GM23338 (cell line): ENCODE results near the gene FXR1. TPM values are rescaled to one million over a fixed set of nuclear protein-coding genes. Genes with fewer than 3 reads are reported as not detected.

Experiments used
- ATAC-seq: fragments of 200-7000 bp; cut with Tn5 transposase; 3 replicates; pipeline ENCODE4 v1.9.1; 2020
- DNase-seq: peaks from one replicate; pipeline ENCODE4 v3.0.0-alpha.2; 2015; ENCODE audit warnings: low spot score
- H2AFZ ChIP-seq: fragments of 200-600 bp; sonication (generic); 2 replicates; pipeline ENCODE4 v1.8.0; 2016; ENCODE audit warnings: antibody characterized with exemption, mild to moderate bottlenecking, moderate library complexity
- H3F3A ChIP-seq: fragments of 200-600 bp; sonication (generic); replicated peaks from 2 replicates; pipeline ENCODE4 v1.8.0; 2017; ENCODE audit warnings: antibody characterized with exemption, mixed run types, low read depth
- H3K27ac ChIP-seq: fragments of 200-600 bp; sonication (generic); 2 replicates; pipeline ENCODE4 v1.6.1; 2016; ENCODE audit warnings: low read depth
- H3K27me3 ChIP-seq: fragments of 200-600 bp; sonication (generic); 2 replicates; pipeline ENCODE4 v1.8.0; 2016; ENCODE audit warnings: mild to moderate bottlenecking, mixed run types, moderate library complexity; ENCODE audit not compliant: insufficient read depth
- H3K36me3 ChIP-seq: fragments of 200-600 bp; sonication (generic); 2 replicates; pipeline ENCODE4 v1.8.0; 2016; ENCODE audit warnings: mild to moderate bottlenecking; ENCODE audit not compliant: insufficient read depth
- H3K4me1 ChIP-seq: fragments of 200-600 bp; sonication (generic); 2 replicates; pipeline ENCODE4 v1.8.0; 2016; ENCODE audit warnings: mild to moderate bottlenecking, moderate library complexity; ENCODE audit not compliant: insufficient read depth
- H3K4me2 ChIP-seq: fragments of 200-600 bp; sonication (generic); 2 replicates; pipeline ENCODE4 v1.7.1; 2017; ENCODE audit warnings: mixed run types
- H3K4me3 ChIP-seq: fragments of 200-600 bp; sonication (generic); 2 replicates; pipeline ENCODE4 v1.6.1; 2016; ENCODE audit warnings: mixed run types
- H3K79me2 ChIP-seq: fragments of 200-600 bp; sonication (generic); replicated peaks from 2 replicates; pipeline ENCODE4 v1.8.0; 2017; ENCODE audit warnings: mild to moderate bottlenecking; ENCODE audit not compliant: insufficient read depth
- H3K9me2 ChIP-seq: fragments of 200-600 bp; sonication (generic); 2 replicates; pipeline ENCODE4 v1.8.0; 2017; ENCODE audit not compliant: insufficient read depth
- H4K20me1 ChIP-seq: fragments of 200-600 bp; sonication (generic); replicated peaks from 2 replicates; pipeline ENCODE4 v1.8.0; 2017; ENCODE audit warnings: mild to moderate bottlenecking; ENCODE audit not compliant: insufficient read depth
- H3K27ac Mint-ChIP-seq: 2 replicates; pipeline ENCODE4 v1.8.0; 2020; ENCODE audit warnings: inconsistent platforms, mild to moderate bottlenecking, moderate library complexity, mixed read lengths
- H3K27me3 Mint-ChIP-seq: 3 replicates; pipeline ENCODE4 v1.8.0; 2022; ENCODE audit warnings: low read depth, mild to moderate bottlenecking, moderate library complexity, mixed read lengths, inconsistent platforms; ENCODE audit not compliant: insufficient read depth, poor library complexity
- H3K36me3 Mint-ChIP-seq: 3 replicates; pipeline ENCODE4 v1.8.0; 2021; ENCODE audit warnings: low read depth, mild to moderate bottlenecking, inconsistent platforms, moderate library complexity, mixed read lengths
- H3K4me1 Mint-ChIP-seq: 3 replicates; pipeline ENCODE4 v1.8.0; 2020; ENCODE audit warnings: mild to moderate bottlenecking, inconsistent platforms, mixed read lengths
- H3K4me3 Mint-ChIP-seq: 3 replicates; pipeline ENCODE4 v1.8.0; 2021; ENCODE audit warnings: moderate library complexity, mild to moderate bottlenecking, inconsistent platforms, mixed read lengths
- H3K9me3 Mint-ChIP-seq: 3 replicates; pipeline ENCODE4 v1.8.0; 2020; ENCODE audit warnings: moderate library complexity, mild to moderate bottlenecking, inconsistent platforms, mixed read lengths
- CREB1 ChIP-seq: fragments of 250-450 bp; sonication (Bioruptor Pico); IDR thresholded peaks from 2 replicates; pipeline ENCODE4 v1.5.0; 2020; ENCODE audit warnings: low read depth, mild to moderate bottlenecking, moderate library complexity
- EZH2 ChIP-seq: fragments of 200-600 bp; sonication (generic); IDR thresholded peaks from one replicate; pipeline ENCODE4 v1.8.0; 2017; ENCODE audit warnings: antibody characterized with exemption, mild to moderate bottlenecking, low read depth; ENCODE audit not compliant: unreplicated experiment
- EZH2phosphoT487 ChIP-seq: fragments of 200-600 bp; sonication (generic); IDR thresholded peaks from one replicate; pipeline ENCODE4 v1.8.1; 2018; ENCODE audit warnings: antibody characterized with exemption; ENCODE audit not compliant: unreplicated experiment
- POLR2AphosphoS5 ChIP-seq: IDR thresholded peaks from 2 replicates; pipeline ENCODE4 v1.6.1; 2016; ENCODE audit warnings: antibody characterized with exemption, low read depth
- STAT1 ChIP-seq: IDR thresholded peaks from one replicate; pipeline ENCODE4 v1.6.1; 2016; ENCODE audit warnings: antibody characterized with exemption; ENCODE audit not compliant: unreplicated experiment
- ZNF331 ChIP-seq: fragments of 250-450 bp; sonication (Bioruptor Pico); IDR thresholded peaks from 2 replicates; pipeline ENCODE4 v1.5.0; 2020; ENCODE audit warnings: low read depth, mild to moderate bottlenecking, moderate library complexity
- polyA plus RNA-seq: library from polyadenylated mRNA; unstranded; fragments of >200 nt; fragmentation: Nextera tagmentation; extraction: Ambion mirVana; gene quantifications from 2 replicates; pipeline ENCODE4 v1.2.1, GENCODE V29; 2016
- total RNA-seq: library from RNA; depleted of rRNA; stranded (reverse); fragments of >200 nt; shearing (Covaris generic); gene quantifications from 2 replicates; pipeline ENCODE4 v1.2.3, GENCODE V29; 2014
- TF ChIP-seq, protein P1 (sequence below): fragments of 250-450 bp; sonication (Bioruptor Pico); IDR thresholded peaks from 2 replicates; pipeline ENCODE4 v1.5.0; 2020; ENCODE audit warnings: mild to moderate bottlenecking, moderate library complexity
- TF ChIP-seq, protein P2 (sequence below): IDR thresholded peaks from 2 replicates; pipeline ENCODE4 v1.6.1; 2016; ENCODE audit warnings: antibody characterized with exemption
- TF ChIP-seq, protein P3 (sequence below): IDR thresholded peaks from one replicate; pipeline ENCODE4 v1.6.1; 2018; ENCODE audit warnings: antibody characterized with exemption; ENCODE audit not compliant: unreplicated experiment

FXR1 gene
- total and polyA plus RNA-seq, 2 experiments from 2014 or later, result 136 to 228 TPM

DNA sequence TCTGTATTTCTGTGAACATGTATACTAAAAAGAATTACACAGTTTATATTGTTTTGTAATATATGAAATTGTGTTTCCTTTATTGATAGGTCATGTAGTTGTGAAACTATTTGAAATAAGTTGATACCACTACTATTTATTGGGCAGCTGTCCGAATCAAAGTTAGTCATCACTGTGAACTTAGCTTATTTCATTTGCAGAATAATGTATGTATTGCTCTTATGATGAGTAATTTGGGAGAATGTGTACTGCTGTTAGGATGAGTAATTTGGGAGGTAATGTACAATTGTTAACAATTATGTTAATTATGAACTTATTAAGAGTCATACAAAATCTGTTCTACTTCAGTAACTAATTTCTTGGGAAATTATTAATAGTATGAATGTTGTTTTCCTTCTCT is 22.2 kb downstream of the FXR1 start (continued):
- TF ChIP-seq, protein P1, sequence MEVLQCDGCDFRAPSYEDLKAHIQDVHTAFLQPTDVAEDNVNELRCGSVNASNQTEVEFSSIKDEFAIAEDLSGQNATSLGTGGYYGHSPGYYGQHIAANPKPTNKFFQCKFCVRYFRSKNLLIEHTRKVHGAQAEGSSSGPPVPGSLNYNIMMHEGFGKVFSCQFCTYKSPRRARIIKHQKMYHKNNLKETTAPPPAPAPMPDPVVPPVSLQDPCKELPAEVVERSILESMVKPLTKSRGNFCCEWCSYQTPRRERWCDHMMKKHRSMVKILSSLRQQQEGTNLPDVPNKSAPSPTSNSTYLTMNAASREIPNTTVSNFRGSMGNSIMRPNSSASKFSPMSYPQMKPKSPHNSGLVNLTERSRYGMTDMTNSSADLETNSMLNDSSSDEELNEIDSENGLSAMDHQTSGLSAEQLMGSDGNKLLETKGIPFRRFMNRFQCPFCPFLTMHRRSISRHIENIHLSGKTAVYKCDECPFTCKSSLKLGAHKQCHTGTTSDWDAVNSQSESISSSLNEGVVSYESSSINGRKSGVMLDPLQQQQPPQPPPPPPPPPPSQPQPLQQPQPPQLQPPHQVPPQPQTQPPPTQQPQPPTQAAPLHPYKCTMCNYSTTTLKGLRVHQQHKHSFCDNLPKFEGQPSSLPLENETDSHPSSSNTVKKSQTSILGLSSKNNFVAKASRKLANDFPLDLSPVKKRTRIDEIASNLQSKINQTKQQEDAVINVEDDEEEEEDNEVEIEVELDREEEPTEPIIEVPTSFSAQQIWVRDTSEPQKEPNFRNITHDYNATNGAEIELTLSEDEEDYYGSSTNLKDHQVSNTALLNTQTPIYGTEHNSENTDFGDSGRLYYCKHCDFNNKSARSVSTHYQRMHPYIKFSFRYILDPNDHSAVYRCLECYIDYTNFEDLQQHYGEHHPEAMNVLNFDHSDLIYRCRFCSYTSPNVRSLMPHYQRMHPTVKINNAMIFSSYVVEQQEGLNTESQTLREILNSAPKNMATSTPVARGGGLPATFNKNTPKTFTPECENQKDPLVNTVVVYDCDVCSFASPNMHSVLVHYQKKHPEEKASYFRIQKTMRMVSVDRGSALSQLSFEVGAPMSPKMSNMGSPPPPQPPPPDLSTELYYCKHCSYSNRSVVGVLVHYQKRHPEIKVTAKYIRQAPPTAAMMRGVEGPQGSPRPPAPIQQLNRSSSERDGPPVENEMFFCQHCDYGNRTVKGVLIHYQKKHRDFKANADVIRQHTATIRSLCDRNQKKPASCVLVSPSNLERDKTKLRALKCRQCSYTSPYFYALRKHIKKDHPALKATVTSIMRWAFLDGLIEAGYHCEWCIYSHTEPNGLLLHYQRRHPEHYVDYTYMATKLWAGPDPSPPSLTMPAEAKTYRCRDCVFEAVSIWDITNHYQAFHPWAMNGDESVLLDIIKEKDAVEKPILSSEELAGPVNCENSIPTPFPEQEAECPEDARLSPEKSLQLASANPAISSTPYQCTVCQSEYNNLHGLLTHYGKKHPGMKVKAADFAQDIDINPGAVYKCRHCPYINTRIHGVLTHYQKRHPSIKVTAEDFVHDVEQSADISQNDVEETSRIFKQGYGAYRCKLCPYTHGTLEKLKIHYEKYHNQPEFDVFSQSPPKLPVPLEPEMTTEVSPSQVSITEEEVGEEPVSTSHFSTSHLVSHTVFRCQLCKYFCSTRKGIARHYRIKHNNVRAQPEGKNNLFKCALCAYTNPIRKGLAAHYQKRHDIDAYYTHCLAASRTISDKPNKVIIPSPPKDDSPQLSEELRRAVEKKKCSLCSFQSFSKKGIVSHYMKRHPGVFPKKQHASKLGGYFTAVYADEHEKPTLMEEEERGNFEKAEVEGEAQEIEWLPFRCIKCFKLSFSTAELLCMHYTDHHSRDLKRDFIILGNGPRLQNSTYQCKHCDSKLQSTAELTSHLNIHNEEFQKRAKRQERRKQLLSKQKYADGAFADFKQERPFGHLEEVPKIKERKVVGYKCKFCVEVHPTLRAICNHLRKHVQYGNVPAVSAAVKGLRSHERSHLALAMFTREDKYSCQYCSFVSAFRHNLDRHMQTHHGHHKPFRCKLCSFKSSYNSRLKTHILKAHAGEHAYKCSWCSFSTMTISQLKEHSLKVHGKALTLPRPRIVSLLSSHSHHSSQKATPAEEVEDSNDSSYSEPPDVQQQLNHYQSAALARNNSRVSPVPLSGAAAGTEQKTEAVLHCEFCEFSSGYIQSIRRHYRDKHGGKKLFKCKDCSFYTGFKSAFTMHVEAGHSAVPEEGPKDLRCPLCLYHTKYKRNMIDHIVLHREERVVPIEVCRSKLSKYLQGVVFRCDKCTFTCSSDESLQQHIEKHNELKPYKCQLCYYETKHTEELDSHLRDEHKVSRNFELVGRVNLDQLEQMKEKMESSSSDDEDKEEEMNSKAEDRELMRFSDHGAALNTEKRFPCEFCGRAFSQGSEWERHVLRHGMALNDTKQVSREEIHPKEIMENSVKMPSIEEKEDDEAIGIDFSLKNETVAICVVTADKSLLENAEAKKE (CRISPR knock-in tag), result no peak
- no peak for TF ChIP-seq STAT1

DNA sequence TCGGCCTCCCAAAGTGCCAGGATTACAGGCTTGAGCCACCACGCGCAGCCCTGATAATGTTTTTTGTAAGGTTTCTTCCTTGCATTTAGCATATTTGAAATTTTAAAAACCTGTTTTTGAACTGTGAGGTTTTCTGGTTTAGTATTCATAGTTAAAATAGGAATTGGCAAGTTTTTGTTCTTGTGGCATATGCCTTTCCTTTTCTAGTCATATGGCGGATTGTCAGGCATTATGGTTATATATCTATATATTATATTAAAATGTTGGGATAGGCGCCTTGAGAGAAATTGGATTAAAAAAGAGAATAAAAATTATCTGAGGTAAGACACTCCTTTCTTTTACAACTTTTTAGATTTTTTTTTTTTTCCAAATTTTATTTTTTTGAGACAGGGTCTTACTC is 28.4 kb downstream of the FXR1 start:
- peaks cover 33% of the 10 kb centered on the region for H4K20me1 ChIP-seq
- no peak for DNase-seq
- H3K36me3 ChIP-seq, result peaks cover 32% of the 10 kb centered on the region
- Mint-ChIP-seq H3K27ac (no peak overlapping the region), H3K4me3 (no peak overlapping the region), H3K36me3 (peaks cover 55% of the 10 kb centered on the region), H3K27me3 (no peaks in the 10 kb centered on the region), H3K9me3 (no peaks in the 10 kb centered on the region), H3K4me1 (no peaks in the 10 kb centered on the region)
- H3K27me3 ChIP-seq, result no peaks in the 10 kb centered on the region
- H3K4me3 ChIP-seq, result no peak overlapping the region
- H2AFZ ChIP-seq, result no peak overlapping the region
- H3K4me1 ChIP-seq, result no peaks in the 10 kb centered on the region
- no peaks in the 10 kb centered on the region for H3F3A ChIP-seq
- peaks cover 100% of the 10 kb centered on the region for H3K79me2 ChIP-seq
- no peak overlapping the region for H3K27ac ChIP-seq
- ATAC-seq, result no peak
- no peaks in the 10 kb centered on the region for H3K9me2 ChIP-seq
- H3K4me2 ChIP-seq, result no peak overlapping the region
- TF ChIP-seq EZH2phosphoT487 (no peak), ZNF331 (CRISPR knock-in tag) (no peak), POLR2AphosphoS5 (no peak), EZH2 (no peak), CREB1 (CRISPR knock-in tag) (no peak), STAT1 (no peak)
- TF ChIP-seq, protein P2, sequence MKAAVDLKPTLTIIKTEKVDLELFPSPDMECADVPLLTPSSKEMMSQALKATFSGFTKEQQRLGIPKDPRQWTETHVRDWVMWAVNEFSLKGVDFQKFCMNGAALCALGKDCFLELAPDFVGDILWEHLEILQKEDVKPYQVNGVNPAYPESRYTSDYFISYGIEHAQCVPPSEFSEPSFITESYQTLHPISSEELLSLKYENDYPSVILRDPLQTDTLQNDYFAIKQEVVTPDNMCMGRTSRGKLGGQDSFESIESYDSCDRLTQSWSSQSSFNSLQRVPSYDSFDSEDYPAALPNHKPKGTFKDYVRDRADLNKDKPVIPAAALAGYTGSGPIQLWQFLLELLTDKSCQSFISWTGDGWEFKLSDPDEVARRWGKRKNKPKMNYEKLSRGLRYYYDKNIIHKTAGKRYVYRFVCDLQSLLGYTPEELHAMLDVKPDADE, result no peak
- TF ChIP-seq, protein P3, sequence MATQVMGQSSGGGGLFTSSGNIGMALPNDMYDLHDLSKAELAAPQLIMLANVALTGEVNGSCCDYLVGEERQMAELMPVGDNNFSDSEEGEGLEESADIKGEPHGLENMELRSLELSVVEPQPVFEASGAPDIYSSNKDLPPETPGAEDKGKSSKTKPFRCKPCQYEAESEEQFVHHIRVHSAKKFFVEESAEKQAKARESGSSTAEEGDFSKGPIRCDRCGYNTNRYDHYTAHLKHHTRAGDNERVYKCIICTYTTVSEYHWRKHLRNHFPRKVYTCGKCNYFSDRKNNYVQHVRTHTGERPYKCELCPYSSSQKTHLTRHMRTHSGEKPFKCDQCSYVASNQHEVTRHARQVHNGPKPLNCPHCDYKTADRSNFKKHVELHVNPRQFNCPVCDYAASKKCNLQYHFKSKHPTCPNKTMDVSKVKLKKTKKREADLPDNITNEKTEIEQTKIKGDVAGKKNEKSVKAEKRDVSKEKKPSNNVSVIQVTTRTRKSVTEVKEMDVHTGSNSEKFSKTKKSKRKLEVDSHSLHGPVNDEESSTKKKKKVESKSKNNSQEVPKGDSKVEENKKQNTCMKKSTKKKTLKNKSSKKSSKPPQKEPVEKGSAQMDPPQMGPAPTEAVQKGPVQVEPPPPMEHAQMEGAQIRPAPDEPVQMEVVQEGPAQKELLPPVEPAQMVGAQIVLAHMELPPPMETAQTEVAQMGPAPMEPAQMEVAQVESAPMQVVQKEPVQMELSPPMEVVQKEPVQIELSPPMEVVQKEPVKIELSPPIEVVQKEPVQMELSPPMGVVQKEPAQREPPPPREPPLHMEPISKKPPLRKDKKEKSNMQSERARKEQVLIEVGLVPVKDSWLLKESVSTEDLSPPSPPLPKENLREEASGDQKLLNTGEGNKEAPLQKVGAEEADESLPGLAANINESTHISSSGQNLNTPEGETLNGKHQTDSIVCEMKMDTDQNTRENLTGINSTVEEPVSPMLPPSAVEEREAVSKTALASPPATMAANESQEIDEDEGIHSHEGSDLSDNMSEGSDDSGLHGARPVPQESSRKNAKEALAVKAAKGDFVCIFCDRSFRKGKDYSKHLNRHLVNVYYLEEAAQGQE, result no peak
